Measurements from ENCODE around the gene RALGPS2. TPM values are rescaled to one million over a fixed set of nuclear protein-coding genes. Genes with fewer than 3 reads are reported as not detected.

RALGPS2 gene
- total RNA-seq, 1 experiment from 2014 or later, result 38.0 TPM

- TF ChIP-seq ZBTB43 (CRISPR knock-in tag; IDR thresholded peaks at IDR 0.05) (no peak), KAT7 (CRISPR knock-in tag; IDR thresholded peaks at IDR 0.05; ENCODE audit: borderline replicate concordance) (no peak), ZNF416 (CRISPR knock-in tag; IDR thresholded peaks at IDR 0.05) (no peak)
Observed at GRCh38 chr1:178885869-178886268, 160.8 kb downstream of the RALGPS2 start (continued).

GRCh38 chr1:178886551-178886950 is 161.5 kb downstream of the RALGPS2 start:
- DNase-seq (ENCODE audit: low spot score), result no peak
- ATAC-seq, result no peak
- Mint-ChIP-seq H3K27me3 (ENCODE audit: low read depth) (no peaks in the 10 kb centered on the region), H3K4me1 (no peaks in the 10 kb centered on the region), H3K4me3 (no peak overlapping the region), H3K36me3 (peaks cover 10% of the 10 kb centered on the region), H3K9me3 (no peaks in the 10 kb centered on the region), H3K27ac (no peak overlapping the region)
- POLR2A ChIA-PET, result no interaction called here
- CTCF ChIA-PET, result no interaction called here
- no peak for TF ChIP-seq TEAD4 (CRISPR knock-in tag; IDR thresholded peaks at IDR 0.05)
- TF ChIP-seq ATF3 (CRISPR knock-in tag; conservative IDR thresholded peaks at IDR 0.05), result no peak
- no peak for TF ChIP-seq ETV6 (CRISPR knock-in tag; IDR thresholded peaks at IDR 0.05)
- no peak for TF ChIP-seq E2F4 (CRISPR knock-in tag; IDR thresholded peaks at IDR 0.05; ENCODE audit: borderline replicate concordance, low read depth)
- no peak for TF ChIP-seq GTF2I (CRISPR knock-in tag; conservative IDR thresholded peaks at IDR 0.05)
- TF ChIP-seq E2F1 (CRISPR knock-in tag; IDR thresholded peaks at IDR 0.05), result no peak
- no peak for TF ChIP-seq ATF2 (CRISPR knock-in tag; IDR thresholded peaks at IDR 0.05; ENCODE audit: borderline replicate concordance, low read depth)
- no peak for TF ChIP-seq ZBTB43 (CRISPR knock-in tag; IDR thresholded peaks at IDR 0.05)
- TF ChIP-seq ZMAT4 (CRISPR knock-in tag; IDR thresholded peaks at IDR 0.05), result no peak
- TF ChIP-seq ZSCAN18 (CRISPR knock-in tag; IDR thresholded peaks at IDR 0.05), result no peak
- no peak for TF ChIP-seq CREB1 (CRISPR knock-in tag; IDR thresholded peaks at IDR 0.05)
- TF ChIP-seq FOXP1 (CRISPR knock-in tag; IDR thresholded peaks at IDR 0.05; ENCODE audit: borderline replicate concordance), result no peak
- no peak for TF ChIP-seq NFYB (CRISPR knock-in tag; conservative IDR thresholded peaks at IDR 0.05; ENCODE audit: low read depth)
- TF ChIP-seq ZNF263 (CRISPR knock-in tag; IDR thresholded peaks at IDR 0.05; ENCODE audit: low read depth), result no peak
- TF ChIP-seq FOXP4 (CRISPR knock-in tag; IDR thresholded peaks at IDR 0.05), result no peak
- TF ChIP-seq NR1H2 (CRISPR knock-in tag; IDR thresholded peaks at IDR 0.05), result no peak
- TF ChIP-seq ATF1 (CRISPR knock-in tag; IDR thresholded peaks at IDR 0.05), result no peak
- no peak for TF ChIP-seq MAX (CRISPR knock-in tag; IDR thresholded peaks at IDR 0.05)

Data from WTC11 (cell line).